GM21423 (cell line): ENCODE results near the gene LRRC51.
"Not testable (repeated sequence)": the region's sequence is repeated elsewhere in the genome, so short reads cannot be mapped to it uniquely, and the experiment has no call there.

Experiments
- ATAC-seq: cut with Tn5 transposase; IDR thresholded peaks from one replicate; pipeline ENCODE4 v1.9.1; 2021; ENCODE audit warnings: mild to moderate bottlenecking, moderate library complexity; ENCODE audit not compliant: unreplicated experiment

LRRC51 gene

DNA sequence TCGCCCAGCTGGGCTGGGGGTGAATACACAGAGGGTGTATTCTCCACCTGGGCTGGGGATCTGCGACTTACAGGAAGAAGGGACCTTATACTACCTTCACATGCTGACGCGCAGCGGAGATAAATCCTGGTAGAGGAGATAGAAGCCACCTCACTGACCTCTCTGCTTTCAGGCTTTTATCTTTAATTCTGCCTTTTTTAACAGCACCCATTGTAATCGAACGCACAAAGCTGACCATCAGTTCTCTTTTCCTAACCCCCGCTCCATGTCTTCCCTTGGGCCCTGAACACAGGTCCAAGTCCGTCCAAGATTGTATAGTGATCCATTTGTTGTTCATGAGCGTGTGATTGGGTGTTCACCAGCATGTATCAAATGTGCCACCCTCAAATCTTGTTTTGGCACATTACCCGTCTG, 23.1 kb downstream of the LRRC51 start:
- no peak for ATAC-seq

DNA sequence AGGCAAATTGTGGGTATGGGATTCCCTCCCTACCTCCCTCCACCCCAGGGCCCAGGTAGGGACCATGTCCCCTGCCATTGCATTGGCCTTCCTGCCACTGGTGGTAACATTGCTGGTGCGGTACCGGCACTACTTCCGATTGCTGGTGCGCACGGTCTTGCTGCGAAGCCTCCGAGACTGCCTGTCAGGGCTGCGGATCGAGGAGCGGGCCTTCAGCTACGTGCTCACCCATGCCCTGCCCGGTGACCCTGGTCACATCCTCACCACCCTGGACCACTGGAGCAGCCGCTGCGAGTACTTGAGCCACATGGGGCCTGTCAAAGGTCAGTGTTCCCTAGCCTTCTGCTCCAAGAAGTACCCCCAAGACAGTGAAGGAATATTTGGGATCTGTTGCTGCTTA, 25.2 kb downstream of the LRRC51 start, which contains the start of gene TOMT:
Gene TOMT, plus strand, starts transcription at position 37 of the 400 bp plus-strand sequence. Its CDS starts 28 bp downstream, at position 65.
- ATAC-seq: no peak

DNA sequence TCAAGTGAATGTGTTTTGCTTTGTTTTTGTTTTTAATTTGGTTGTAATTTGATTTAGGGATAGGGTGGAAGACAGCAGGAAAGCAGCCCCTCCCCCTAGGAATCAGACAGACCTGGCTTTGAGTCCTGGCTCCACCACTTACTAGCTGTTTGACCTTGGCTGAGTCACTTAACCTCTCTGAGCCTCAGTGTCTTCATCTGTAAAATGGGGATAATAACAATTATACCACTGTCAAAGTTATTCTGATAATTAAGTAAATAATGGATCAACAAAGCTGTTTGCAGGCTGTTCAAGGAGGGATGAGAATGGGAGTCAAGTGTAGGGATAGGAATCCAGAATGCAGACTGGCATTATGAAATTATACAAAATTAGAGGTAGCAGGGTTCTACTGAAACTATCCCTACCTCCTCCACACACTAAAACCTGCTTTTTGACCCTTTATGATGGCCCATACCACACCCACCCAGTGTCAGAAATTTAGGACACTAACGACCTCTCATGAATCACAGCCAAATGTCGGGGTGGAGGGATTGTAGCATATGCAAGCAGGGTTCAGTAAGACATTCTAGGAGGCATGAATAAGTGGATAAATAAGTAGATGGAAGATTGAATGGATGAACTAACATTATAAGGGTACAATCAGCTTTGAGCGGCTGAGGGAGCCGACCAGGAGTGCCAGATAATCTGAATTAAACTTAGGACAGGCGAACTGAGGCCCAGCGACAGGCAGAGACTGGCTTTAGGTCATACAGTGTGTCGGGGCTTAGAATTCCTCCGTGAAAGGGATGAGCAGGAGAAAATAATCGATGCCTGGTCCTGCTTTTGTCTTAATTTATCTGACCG, 30.9 kb downstream of the LRRC51 start:
- no peak for ATAC-seq

DNA sequence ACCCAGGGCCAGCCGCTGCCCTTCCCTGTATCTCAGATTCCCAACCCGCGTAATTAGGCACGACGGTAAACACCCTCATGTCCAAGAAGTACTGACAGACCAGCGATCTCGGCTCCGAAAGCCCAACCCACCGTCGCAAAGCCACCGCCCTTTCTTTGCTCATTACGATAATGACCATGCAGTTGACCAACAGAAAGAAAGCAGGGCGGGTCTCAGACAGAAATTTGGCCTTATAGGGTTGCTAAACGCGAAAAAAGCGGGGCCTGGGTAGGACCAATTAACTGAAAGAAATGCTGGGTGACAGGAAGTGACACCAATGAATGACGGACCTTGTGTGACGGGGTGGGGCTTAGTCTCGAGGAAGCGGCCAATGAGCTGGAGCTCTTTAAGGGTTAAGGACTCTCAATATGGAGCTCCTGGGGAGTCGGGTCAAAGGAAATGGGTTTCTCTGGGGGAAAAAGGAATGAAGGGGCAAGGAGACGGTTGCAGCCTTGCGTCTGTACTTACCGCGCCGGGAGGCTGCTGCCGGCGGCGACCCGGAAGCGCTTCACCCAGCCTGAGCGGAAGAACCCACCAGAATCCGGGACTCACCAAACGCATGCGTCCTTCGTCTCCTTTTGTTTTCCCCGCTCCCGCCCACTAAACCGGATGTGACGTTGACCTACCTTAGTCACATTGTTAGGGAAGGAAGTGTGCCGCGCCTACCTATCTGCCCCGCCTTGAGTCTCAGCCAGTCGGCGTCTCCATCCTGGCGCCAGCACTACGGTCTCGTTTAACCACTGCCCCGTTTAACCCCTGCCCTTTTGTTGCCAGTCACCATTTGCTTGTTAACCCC, 31.7 kb downstream of the LRRC51 start, which contains the start of gene ANAPC15:
Gene ANAPC15, minus strand, starts transcription at position 553 of the 835 bp plus-strand sequence. CDS start 1,419 bp downstream, outside the sequence.
- ATAC-seq: peak; percentile 85

DNA sequence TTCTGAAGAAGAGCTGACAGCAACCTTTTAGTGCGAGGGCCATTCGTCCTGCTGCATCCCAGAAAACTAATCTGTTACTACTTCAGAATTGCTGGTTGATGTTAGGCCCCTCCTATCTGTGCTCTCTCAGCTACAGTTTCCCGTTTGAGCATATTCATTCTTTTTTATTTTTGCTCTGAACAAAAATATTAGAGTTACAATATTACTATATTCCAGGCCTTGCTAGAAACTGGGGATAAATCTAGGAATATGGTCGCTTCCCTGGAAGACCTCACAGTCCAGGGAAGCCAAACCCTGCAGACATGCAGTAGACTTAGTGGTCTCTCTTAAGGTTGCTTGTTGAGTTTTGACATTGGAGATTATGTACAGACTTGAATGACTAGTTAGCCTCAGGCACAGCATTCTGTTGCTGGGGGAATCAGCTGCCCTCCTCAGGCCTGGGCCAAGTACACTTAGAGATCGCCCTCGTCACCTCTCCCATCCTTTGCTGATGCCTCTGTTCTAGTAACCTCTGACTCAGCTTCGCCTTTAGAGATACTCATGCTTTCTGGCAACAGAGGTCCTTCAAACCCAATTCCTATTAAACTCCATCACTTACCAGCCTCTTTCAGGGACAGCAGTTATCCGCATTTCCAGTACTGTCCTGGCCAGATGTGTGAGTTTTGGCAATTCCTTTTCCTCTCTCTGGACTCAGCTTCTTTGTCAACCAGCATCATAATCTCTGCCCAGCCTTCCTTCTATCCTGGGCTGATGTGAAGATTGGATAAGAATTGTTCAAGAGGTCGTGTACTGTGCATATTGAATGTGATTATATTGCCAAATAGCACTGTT, 32.5 kb downstream of the LRRC51 start:
- no peak for ATAC-seq

DNA sequence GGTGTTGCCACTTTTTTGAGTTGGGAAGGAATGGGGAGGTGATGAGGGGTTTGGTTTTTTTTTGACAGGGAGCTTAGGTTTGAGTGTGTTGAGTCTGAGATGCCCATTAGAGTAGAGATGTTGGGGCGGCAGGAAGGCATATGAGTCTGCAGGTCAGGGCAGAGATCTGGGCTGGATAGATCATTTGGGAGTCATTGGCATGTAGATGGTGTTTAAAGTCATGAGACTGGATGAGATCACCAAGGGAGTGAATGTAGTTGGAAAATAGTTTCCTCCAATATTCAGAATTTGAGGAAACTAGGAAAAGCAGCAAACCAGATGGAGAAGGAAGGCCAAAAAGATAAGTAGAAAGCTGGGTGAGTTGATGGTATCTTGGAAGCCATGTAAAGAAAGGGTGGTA, 33.9 kb downstream of the LRRC51 start:
- no peak for ATAC-seq

DNA sequence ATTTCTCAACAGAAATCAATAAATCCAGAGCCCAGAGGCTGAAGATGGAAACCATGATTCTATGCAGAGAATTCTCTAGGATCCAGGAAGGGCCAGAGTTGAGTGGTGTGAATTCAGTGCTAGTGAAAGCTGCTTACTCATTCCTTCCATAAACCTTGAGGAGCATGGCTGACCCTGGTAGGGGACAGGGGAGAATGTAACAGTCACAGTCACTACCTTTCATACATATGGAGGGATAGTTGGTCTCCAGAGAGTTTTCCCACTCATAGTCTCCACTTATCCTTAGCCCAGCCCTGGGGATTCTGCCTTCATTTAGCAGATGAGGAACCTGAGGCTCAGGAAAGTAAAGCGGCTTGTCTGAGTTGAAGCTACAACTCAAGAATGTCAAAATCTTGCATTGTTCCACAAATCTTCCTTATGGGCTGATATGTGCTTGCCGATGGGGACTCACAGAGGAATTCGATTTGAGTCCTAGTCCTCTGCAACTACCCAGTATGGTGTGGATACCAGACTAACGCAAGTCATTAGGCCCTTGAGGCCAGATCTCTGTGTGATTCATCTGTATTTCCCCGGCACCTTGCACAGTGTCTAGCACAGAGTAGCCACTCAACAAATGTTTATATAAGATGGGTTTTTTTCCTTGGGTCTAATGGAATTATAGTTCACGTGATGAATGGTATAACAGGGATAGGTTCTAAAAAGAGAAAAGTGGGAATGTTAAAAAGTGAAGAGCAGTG, 35.5 kb downstream of the LRRC51 start:
- no peak for ATAC-seq

DNA sequence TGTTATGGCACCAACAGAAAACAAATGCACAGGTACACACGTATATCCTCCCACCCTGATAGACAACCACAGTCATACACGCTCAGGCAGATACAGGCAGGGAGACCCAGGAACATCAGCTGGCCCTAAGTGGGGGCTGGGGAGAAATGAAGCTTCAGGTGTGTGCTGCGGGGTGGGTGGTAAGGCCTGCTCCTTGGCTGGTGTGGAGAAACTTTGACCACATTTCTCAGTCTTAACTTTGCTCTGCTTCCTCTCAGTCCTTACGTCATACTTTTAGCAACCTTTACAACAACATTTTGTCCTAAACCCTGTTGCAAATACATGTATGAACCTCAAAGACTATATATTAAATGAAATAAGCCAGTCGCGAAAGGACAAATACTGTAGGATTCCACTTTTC, 38.5 kb downstream of the LRRC51 start:
- ATAC-seq: no peak

DNA sequence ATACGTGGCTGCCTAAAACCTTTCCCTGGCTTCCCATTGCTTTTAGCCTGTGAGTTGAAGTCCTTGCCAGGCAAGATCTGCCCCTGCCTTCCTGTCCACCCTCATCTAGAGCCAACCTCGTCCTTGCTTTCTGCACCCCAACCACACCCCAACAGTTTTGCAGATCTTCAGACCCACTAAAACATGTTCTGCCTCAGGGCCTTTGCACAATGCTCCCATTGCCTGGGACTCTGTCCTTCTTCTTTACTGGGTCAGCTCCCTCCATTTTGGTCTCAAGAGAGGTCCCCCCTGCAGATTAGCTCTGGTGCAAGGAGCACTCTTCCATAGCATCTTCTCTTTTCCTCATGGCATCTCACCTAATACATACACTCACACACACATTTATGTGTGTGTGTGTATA, 40.3 kb downstream of the LRRC51 start:
- no peak for ATAC-seq

DNA sequence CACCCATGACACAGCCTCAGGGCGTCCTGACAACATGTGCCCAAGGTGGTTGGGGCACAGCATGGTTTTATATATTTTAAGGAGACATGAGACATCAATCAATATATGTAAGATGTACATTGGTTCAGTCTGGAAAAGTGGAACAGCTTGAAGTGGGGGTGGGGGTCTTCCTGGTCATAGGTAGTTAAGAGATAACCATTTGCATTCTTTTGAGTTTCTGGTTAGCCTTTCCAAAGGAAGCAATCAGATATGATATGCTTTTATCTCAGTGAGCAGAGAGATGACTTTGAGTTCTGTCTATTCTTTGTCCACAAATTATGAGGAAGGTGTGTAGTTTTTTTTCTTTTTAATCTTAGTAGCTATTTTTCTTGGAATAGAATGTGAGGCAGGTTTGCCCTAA, 42.0 kb downstream of the LRRC51 start:
- no peak for ATAC-seq

DNA sequence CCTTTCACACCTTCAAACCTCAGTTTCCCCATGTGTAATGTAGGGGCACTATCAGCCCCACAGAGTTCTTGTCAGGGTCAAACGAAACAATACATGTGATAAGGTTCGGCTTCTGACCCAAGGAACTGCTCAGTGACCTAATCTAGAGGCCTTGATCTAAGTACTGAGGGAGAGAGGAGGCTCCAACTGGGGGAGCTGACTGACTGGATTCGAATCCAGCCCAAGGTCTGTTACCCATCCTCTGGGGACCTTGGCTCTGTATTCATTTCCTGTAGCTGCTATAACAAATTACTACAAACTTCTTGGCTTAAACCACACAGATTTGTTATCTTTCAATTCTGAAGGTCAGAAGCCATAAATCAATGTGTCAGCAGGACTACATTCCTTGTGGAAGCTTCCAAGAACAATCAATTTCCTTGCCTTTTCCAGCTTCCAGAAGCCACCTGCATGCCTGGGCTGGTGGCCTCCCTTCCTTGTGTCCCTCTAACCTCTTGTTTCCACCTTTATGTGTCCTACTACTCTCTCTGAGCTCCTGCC, 42.5 kb downstream of the LRRC51 start:
- ATAC-seq: no peak

DNA sequence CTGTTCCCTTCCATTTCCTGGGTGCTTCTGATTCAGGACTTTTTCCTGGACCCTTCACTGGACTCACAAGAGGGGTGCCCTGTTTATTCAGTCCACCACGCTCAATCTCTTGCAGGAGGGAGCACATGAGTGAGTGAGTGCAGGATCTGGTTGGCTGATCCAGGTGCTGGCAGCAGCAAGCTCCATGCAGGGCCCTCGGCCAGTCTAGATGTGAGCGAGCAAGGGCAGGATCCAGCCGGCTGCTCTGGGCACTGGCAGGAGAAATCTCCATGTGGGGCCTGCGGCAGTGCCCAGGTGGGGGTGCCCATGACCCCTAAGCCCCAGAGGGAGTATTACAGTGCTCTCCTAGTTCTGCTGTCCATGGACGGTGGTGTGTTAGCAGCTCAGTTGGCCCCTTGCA, 43.4 kb downstream of the LRRC51 start:
- no peak for ATAC-seq

DNA sequence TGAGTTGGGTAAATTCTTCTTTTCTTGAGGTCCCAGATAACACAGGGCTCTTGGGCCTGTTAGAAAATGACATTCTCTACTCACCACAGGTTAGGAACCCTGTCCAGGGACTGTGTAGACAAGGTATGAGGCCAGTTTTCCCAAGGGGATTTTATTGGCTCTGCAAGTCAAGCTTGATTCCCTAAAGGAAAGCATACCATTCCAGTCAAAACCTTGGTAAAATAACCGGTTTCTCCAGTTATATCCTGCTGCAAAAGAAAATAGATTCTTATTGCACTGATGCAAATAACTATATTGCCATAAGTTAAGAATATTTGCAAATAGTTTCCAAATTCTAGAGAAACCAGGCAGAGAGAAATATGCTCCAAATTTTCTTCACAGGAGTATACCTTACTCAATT, 45.3 kb downstream of the LRRC51 start:
- no peak for ATAC-seq

DNA sequence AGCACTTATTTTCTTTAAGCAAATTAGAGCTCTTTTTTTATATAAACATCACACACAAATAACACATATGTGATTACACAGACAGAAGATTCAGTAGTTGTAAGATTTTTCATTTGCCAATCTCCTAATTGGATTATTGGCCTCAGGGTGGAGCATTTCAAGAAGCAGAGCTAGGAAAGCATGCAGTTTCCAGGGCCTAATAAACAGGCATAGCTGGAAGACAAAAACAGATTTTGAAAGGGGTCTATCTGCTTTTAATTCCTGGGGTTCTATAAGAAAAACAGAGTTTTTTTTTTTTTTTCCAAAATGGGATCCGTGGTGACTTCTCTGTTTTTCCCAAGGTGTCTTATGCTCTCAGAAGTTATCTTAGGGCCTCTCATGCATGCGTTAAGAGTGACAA, 47.3 kb downstream of the LRRC51 start:
- ATAC-seq: no peak

DNA sequence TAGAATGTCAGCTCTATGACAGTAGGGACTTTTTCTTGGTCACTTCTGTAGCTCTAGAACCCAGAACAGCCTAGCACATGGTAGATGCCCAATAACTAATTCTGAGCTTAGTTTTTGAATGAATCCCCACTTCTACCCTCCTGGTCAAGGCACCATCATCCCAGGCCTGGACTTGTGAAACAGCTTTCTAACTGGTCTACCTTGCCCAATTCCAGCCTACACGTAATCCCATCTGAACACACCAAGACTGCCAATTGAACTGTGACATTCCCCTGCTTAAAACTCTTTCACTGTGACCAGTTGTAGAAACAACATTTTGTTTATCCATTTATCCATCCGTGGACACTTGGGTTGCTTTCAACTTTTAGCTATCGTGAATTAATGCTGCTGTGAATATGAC, 48.7 kb downstream of the LRRC51 start:
- no peak for ATAC-seq

DNA sequence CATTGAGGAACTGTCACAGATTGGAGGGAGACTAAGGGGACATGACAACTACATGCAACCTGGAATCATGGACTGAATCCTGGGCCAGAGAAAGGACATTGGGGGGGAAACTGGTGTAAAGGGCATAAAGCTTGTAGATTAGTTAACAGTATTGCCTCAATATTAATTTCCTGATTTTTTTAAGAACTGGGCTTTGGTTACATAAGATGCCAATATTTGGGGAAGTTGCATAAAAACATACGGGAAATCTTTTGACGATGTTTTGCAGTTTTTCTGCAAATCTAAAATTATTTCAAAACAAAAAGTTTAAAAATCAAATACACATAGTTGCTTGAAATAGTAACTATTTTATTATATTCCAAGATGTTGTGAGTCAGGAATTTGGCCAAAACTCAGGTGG, 52.0 kb downstream of the LRRC51 start:
- no peak for ATAC-seq

DNA sequence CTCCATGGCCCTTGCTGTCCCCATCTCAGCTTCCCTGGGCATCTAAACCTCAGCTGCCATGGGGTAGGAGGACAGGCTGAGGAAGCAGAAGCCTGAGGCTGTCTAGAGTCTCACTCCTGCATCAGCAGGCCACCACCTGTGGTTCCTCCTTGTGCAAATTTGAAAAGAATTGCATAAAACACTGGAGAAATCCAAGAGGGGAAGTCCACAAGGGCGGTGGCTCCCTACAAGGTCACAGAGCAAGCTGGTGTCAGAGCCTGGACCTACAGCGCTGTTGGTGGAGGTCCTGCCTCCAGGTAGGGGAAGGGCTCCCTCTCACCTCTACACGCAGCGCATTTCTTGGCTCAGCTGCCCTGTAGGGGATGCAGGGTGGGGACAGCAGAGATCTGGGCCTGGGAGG, 54.8 kb downstream of the LRRC51 start, which contains the start of gene FOLR3:
Gene FOLR3, plus strand, starts transcription at position 253 of the 400 bp plus-strand sequence. CDS start 228 bp downstream, outside the sequence.
- ATAC-seq: not testable (repeated sequence)

DNA sequence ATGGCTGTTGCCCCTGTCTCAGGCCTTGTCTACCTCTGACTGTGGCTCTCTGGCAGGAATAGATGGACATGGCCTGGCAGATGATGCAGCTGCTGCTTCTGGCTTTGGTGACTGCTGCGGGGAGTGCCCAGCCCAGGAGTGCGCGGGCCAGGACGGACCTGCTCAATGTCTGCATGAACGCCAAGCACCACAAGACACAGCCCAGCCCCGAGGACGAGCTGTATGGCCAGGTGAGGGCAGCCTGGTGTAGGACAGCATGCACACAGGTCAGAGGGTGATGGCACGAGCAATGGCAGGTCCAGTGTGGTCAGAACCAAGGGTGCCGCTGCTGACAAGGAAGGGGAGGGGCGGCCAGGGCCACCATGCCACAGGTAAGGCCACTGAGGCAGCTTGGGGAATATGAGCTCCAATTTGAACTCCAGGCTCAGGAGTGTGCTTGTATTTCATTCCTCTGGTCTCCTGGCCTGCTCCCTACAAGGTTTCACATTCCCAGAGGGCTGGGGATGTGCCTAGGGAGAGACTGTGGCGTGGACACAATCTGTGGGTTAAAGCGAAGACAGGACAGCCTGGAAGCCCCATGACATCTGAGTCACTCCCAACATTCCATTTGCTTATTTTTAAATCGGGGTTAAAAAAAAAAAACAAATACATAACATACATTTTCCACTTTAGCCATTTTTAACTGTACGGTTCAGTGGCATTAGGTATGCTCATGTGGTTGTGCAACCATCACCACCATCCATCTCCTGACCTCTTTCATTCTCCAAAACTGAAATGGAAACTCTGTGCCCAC, 55.4 kb downstream of the LRRC51 start:
- ATAC-seq: no peak

DNA sequence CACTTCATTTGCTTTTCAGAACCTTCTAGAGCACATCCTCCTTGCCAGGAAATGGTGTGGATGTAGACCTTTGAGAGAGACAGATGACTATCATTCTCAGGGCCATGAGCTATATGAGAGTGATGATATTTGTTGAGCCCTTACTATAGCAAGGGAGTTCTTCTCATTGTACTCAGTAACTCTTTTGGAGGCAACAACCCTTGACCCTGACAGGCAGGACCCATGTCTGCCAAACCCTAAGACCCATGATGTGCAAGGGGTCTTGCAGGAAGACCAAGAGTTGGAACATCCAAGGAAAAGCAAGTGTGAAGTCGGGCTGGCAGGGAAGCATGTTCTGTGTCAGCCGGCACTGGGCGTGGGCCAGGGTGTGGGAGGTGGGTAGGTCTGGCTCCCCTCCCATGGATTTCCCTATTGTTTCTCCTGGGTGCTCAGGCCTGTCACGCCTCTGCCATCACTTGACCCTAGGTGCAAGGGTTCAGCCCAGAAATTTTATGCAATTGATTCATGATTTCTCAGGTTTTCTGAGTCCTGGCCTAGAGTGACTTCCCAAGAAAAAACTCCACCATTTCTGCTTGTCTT, 56.1 kb downstream of the LRRC51 start:
- ATAC-seq: no peak
